Loucy (cell line): ENCODE measurements around the gene IQSEC1.

ENCODE experiments used
- H2AFZ ChIP-seq: fragments of 200-600 bp; sonication (generic); 2 replicates; pipeline ENCODE4 v1.6.0; 2016; ENCODE audit warnings: antibody characterized with exemption, mild to moderate bottlenecking, low read length, moderate library complexity
- H3F3A ChIP-seq: fragments of 200-600 bp; 2 replicates; pipeline ENCODE4 v1.6.0; 2016; ENCODE audit warnings: antibody characterized with exemption, low read depth, mild to moderate bottlenecking
- H3K27me3 ChIP-seq: fragments of 200-600 bp; sonication (generic); 2 replicates; pipeline ENCODE4 v1.6.1; 2014; ENCODE audit warnings: low read length, mild to moderate bottlenecking; ENCODE audit not compliant: insufficient read depth, poor library complexity, severe bottlenecking
- H3K36me3 ChIP-seq: fragments of 200-600 bp; sonication (generic); 2 replicates; pipeline ENCODE4 v1.6.1; 2016; ENCODE audit warnings: low read length; ENCODE audit not compliant: insufficient read depth
- H3K4me1 ChIP-seq: fragments of 200-600 bp; sonication (generic); 2 replicates; pipeline ENCODE4 v1.5.1; 2014; ENCODE audit warnings: low read length, mild to moderate bottlenecking; ENCODE audit not compliant: insufficient read depth, poor library complexity, severe bottlenecking
- H3K4me2 ChIP-seq: fragments of 200-600 bp; sonication (generic); 2 replicates; pipeline ENCODE4 v1.6.0; 2014; ENCODE audit warnings: antibody characterized with exemption, low read length, low read depth, mild to moderate bottlenecking; ENCODE audit not compliant: poor library complexity, severe bottlenecking
- H3K4me3 ChIP-seq: fragments of 200-600 bp; sonication (generic); 2 replicates; pipeline ENCODE4 v1.5.1; 2014; ENCODE audit warnings: low read length, mild to moderate bottlenecking, mixed read lengths; ENCODE audit not compliant: poor library complexity, severe bottlenecking
- H3K79me2 ChIP-seq: fragments of 200-600 bp; sonication (generic); 2 replicates; pipeline ENCODE4 v1.6.1; 2014; ENCODE audit warnings: low read length; ENCODE audit not compliant: insufficient read depth
- H3K9ac ChIP-seq: fragments of 200-600 bp; sonication (generic); 2 replicates; pipeline ENCODE4 v1.6.0; 2014; ENCODE audit warnings: mild to moderate bottlenecking, low read depth, low read length, moderate library complexity; ENCODE audit not compliant: poor library complexity, severe bottlenecking
- H3K9me2 ChIP-seq: fragments of 200-600 bp; sonication (generic); replicated peaks from 2 replicates; pipeline ENCODE4 v1.6.1; 2016; ENCODE audit warnings: low read depth, low read length, mixed read lengths
- H3K9me3 ChIP-seq: fragments of 200-600 bp; sonication (generic); 2 replicates; pipeline ENCODE4 v1.6.1; 2014; ENCODE audit warnings: mild to moderate bottlenecking, antibody characterized with exemption, low read length, low read depth; ENCODE audit not compliant: insufficient read depth
- H4K20me1 ChIP-seq: fragments of 200-600 bp; sonication (generic); 2 replicates; pipeline ENCODE4 v1.6.0; 2014; ENCODE audit warnings: antibody characterized with exemption, low read length, mild to moderate bottlenecking; ENCODE audit not compliant: insufficient read depth, poor library complexity, severe bottlenecking
- CTCF ChIP-seq: fragments of 200-600 bp; sonication (generic); conservative IDR thresholded peaks from 2 replicates; pipeline ENCODE4 v1.5.1; 2014; ENCODE audit warnings: mild to moderate bottlenecking, antibody characterized with exemption, low read length
- EZH2phosphoT487 ChIP-seq: fragments of 200-600 bp; IDR thresholded peaks from 2 replicates; pipeline ENCODE4 v1.6.1; 2018; ENCODE audit warnings: antibody characterized with exemption, mild to moderate bottlenecking, moderate library complexity, borderline replicate concordance

The IQSEC1 gene

GRCh38 chr3:13039213-13039896, 33.9 kb downstream of the IQSEC1 start:
- H2AFZ ChIP-seq, result no peak overlapping the region
- H3F3A ChIP-seq, result no peaks in the 10 kb centered on the region
- peaks cover 8% of the 10 kb centered on the region; the same call in 1 of the 2 replicates for H3K79me2 ChIP-seq
- H3K27me3 ChIP-seq, result no peaks in the 10 kb centered on the region
- TF ChIP-seq EZH2phosphoT487 (no peak), CTCF (no peak)
- no peak overlapping the region for H3K4me3 ChIP-seq
- H4K20me1 ChIP-seq, result no peaks in the 10 kb centered on the region
- no peaks in the 10 kb centered on the region for H3K9me3 ChIP-seq
- no peak overlapping the region for H3K4me2 ChIP-seq
- no peaks in the 10 kb centered on the region for H3K9me2 ChIP-seq
- H3K4me1 ChIP-seq, result peaks cover 41% of the 10 kb centered on the region
- no peak overlapping the region for H3K9ac ChIP-seq
- peaks cover 4% of the 10 kb centered on the region; the same call in 1 of the 2 replicates for H3K36me3 ChIP-seq

- H2AFZ ChIP-seq, result no peak overlapping the region
- no peak overlapping the region for H3K4me3 ChIP-seq
- H3K9me2 ChIP-seq, result no peaks in the 10 kb centered on the region
- peaks cover 30% of the 10 kb centered on the region for H3K4me1 ChIP-seq
- H3K27me3 ChIP-seq, result no peaks in the 10 kb centered on the region
- H3K4me2 ChIP-seq, result no peak overlapping the region
- no peaks in the 10 kb centered on the region for H3K9me3 ChIP-seq
- no peaks in the 10 kb centered on the region for H3F3A ChIP-seq
- TF ChIP-seq EZH2phosphoT487 (no peak), CTCF (no peak)
- peaks cover 8% of the 10 kb centered on the region; the same call in 1 of the 2 replicates for H3K79me2 ChIP-seq
- peaks cover 4% of the 10 kb centered on the region; the same call in 1 of the 2 replicates for H3K36me3 ChIP-seq
- no peaks in the 10 kb centered on the region for H4K20me1 ChIP-seq
- no peak overlapping the region for H3K9ac ChIP-seq
Measured at GRCh38 chr3:13037458-13038117, 35.6 kb downstream of the IQSEC1 start.

GRCh38 chr3:13034861-13035260, 38.4 kb downstream of the IQSEC1 start:
- TF ChIP-seq EZH2phosphoT487, result no peak
- TF ChIP-seq CTCF, result no peak

More at GRCh38 chr3:13034861-13035260, 38.4 kb downstream of the IQSEC1 start:
- H3K36me3 ChIP-seq, result peaks cover 4% of the 10 kb centered on the region; the same call in 1 of the 2 replicates
- no peaks in the 10 kb centered on the region for H3F3A ChIP-seq
- no peaks in the 10 kb centered on the region for H3K27me3 ChIP-seq
- no peaks in the 10 kb centered on the region for H3K9me2 ChIP-seq
- peaks cover 7% of the 10 kb centered on the region for H3K4me1 ChIP-seq
- peaks cover 8% of the 10 kb centered on the region; the same call in 1 of the 2 replicates for H3K79me2 ChIP-seq
- H2AFZ ChIP-seq, result no peak overlapping the region
- H3K4me2 ChIP-seq, result no peak overlapping the region
- no peak overlapping the region for H3K9ac ChIP-seq
- H3K9me3 ChIP-seq, result no peaks in the 10 kb centered on the region
- no peak overlapping the region for H3K4me3 ChIP-seq
- no peaks in the 10 kb centered on the region for H4K20me1 ChIP-seq
